ENCODE results near the gene RBM3.

RBM3 gene

GRCh38 chrX:48578661-48579128 is 4.4 kb downstream of the RBM3 start:
- DNase-seq (ENCODE audit: low read depth): no peak

- no peak for DNase-seq (ENCODE audit: low read depth)
Observed at GRCh38 chrX:48579259-48579658, 5.0 kb downstream of the RBM3 start.

GRCh38 chrX:48580662-48581061 is 6.4 kb downstream of the RBM3 start:
- no peak for DNase-seq (ENCODE audit: low read depth)

- no peak for DNase-seq (ENCODE audit: low read depth)
Observed at GRCh38 chrX:48584698-48585097, 10.4 kb downstream of the RBM3 start.

GRCh38 chrX:48589482-48590162 is 15.3 kb downstream of the RBM3 start:
- no peak for DNase-seq (ENCODE audit: low read depth)

- no peak for DNase-seq (ENCODE audit: low read depth)
Observed at GRCh38 chrX:48590203-48591103, 16.2 kb downstream of the RBM3 start.

GRCh38 chrX:48591255-48591791 is 17.0 kb downstream of the RBM3 start:
- no peak for DNase-seq (ENCODE audit: low read depth)

GRCh38 chrX:48592971-48593370 is 18.7 kb downstream of the RBM3 start:
- DNase-seq (ENCODE audit: low read depth): no peak

- DNase-seq (ENCODE audit: low read depth): no peak
Observed at GRCh38 chrX:48595929-48596328, 21.6 kb downstream of the RBM3 start.

GRCh38 chrX:48597353-48598264 is 23.3 kb downstream of the RBM3 start, which contains the start of gene WDR13:
Gene WDR13, plus strand, starts transcription at chrX:48597492. Its CDS starts 505 bp downstream, at chrX:48597997.
- DNase-seq (ENCODE audit: low read depth): peak; percentile 64

GRCh38 chrX:48598614-48599013 is 24.3 kb downstream of the RBM3 start:
- no peak for DNase-seq (ENCODE audit: low read depth)

- no peak for DNase-seq (ENCODE audit: low read depth)
Observed at GRCh38 chrX:48599341-48599740, 25.1 kb downstream of the RBM3 start.

- no peak for DNase-seq (ENCODE audit: low read depth)
Observed at GRCh38 chrX:48600226-48600625, 25.9 kb downstream of the RBM3 start.

GRCh38 chrX:48601741-48602394 is 27.6 kb downstream of the RBM3 start:
- no peak for DNase-seq (ENCODE audit: low read depth)

- DNase-seq (ENCODE audit: low read depth): no peak
Observed at GRCh38 chrX:48604701-48605100, 30.4 kb downstream of the RBM3 start.

- no peak for DNase-seq (ENCODE audit: low read depth)
Observed at GRCh38 chrX:48606091-48606490, 31.8 kb downstream of the RBM3 start.

- DNase-seq (ENCODE audit: low read depth): no peak
Observed at GRCh38 chrX:48611703-48612102, 37.4 kb downstream of the RBM3 start.

GRCh38 chrX:48613502-48614160 is 39.3 kb downstream of the RBM3 start:
- DNase-seq (ENCODE audit: low read depth): no peak

- DNase-seq (ENCODE audit: low read depth): no peak
Observed at GRCh38 chrX:48616576-48616975, 42.3 kb downstream of the RBM3 start.

- no peak for DNase-seq (ENCODE audit: low read depth)
Observed at GRCh38 chrX:48617542-48618340, 43.5 kb downstream of the RBM3 start.

Data from HS-27A (cell line).